ENCODE results near the gene NNMT.
A peak's percentile ranks its signal among the peaks of the same experiment; 100 is the strongest.

NNMT gene

GRCh38 chr11:114296605-114297372 is 590 bp downstream of the NNMT start:
- Histone ChIP-seq H3K4me3 (peak overlapping the region; percentile 60 to 64), H3K9me3 (peaks cover 0 to 8% (median 5%) of the 10 kb centered on the region in 3 donors), H3K36me3 (peaks cover 30 to 42% (median 35%) of the 10 kb centered on the region in 3 donors), H3K27me3 (no peaks in the 10 kb centered on the region), H3K27ac (peak overlapping the region; percentile 92 to 94), H3K4me1 (peaks cover 0 to 67% (median 29%) of the 10 kb centered on the region in 4 donors)
- intact Hi-C loops (cut with DNase I; ENCODE audit: low total_unique reads) = no loop called here
- no peak for TF ChIP-seq CTCF (IDR thresholded peaks at IDR 0.05)
- DNase-seq = no peak

DNA sequence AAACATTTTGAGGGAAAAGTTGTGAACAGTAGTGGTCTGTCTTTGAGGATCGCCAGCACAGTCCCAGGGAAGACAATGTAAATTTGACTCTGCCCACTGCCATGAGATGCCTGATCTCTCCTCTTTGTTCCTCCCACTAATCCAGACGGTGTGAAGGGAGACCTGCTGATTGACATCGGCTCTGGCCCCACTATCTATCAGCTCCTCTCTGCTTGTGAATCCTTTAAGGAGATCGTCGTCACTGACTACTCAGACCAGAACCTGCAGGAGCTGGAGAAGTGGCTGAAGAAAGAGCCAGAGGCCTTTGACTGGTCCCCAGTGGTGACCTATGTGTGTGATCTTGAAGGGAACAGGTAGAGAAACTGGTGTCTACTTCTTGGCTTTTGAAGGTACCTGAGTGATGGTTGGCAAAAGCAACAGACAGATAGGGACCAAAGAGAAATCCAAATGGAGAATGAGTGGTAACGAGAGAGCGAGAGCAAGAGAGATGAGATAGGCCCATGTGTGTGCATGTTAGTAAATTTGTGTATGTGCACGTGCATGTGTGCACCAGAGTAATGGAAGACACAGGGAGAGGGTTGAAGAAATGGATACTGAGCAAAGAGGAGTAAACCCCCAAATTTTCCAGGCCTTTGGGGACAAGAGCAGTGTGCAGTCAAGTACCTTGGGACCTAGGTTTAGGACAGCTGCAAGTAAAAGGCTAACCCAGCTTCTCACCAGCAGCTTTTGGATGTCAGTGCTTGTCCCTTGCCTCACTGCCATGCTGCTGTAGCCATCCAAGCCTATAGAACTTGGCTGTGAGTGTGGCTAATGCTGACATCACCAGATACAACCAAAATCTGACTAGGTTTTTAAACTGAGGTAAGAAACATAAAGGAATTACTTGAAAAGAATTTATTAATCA is 1.9 kb downstream of the NNMT start:
- Histone ChIP-seq H3K36me3 (peaks cover 40 to 55% (median 48%) of the 10 kb centered on the region in 3 donors), H3K4me3 (peak overlapping the region; percentile 60 to 64), H3K4me1 (peaks cover 0 to 60% (median 18%) of the 10 kb centered on the region in 4 donors), H3K9me3 (peaks cover 0 to 11% (median 7%) of the 10 kb centered on the region in 3 donors), H3K27me3 (no peaks in the 10 kb centered on the region), H3K27ac (peak overlapping the region; percentile 92 to 94)
- intact Hi-C loops (cut with DNase I; ENCODE audit: low total_unique reads) = no loop called here
- DNase-seq = no peak
- no peak for TF ChIP-seq CTCF (IDR thresholded peaks at IDR 0.05)

GRCh38 chr11:114298710-114299109 is 2.5 kb downstream of the NNMT start:
- Histone ChIP-seq H3K9me3 (peaks cover 0 to 11% (median 7%) of the 10 kb centered on the region in 3 donors), H3K27ac (peak overlapping the region; percentile 92 to 94), H3K36me3 (peaks cover 46 to 61% (median 54%) of the 10 kb centered on the region in 3 donors), H3K27me3 (no peaks in the 10 kb centered on the region), H3K4me1 (peaks cover 0 to 60% (median 14%) of the 10 kb centered on the region in 4 donors), H3K4me3 (peak overlapping the region; percentile 60 to 64)
- DNase-seq = no peak
- TF ChIP-seq CTCF (IDR thresholded peaks at IDR 0.05) = no peak
- intact Hi-C loops (cut with DNase I; ENCODE audit: low total_unique reads) = no loop called here

DNA sequence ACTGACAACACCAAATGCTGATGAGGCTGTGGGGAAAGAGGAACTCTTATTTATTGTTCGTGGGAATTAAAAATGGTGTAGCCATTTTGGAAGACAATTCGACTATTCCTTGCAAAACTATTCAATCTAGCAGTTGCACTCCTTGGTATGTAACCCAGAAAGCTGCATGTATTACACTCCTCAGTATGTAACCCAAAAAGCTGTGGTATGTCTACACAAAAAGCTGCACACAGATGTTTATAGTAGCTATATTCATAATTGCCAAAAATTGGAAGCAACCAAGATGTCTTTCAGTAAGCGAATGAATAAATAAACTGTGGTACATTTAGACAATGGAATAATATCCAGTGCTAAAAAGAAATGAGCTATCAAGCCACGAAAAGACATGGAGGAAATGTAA is 4.9 kb downstream of the NNMT start:
- no peak for DNase-seq
- peaks cover 0 to 53% (median 11%) of the 10 kb centered on the region in 4 donors for H3K4me1 ChIP-seq
- peaks cover 61 to 75% (median 65%) of the 10 kb centered on the region in 3 donors for H3K36me3 ChIP-seq
- peak overlapping the region in 1 of 2 donors; percentile 94 for H3K27ac ChIP-seq
- intact Hi-C loops (cut with DNase I; ENCODE audit: low total_unique reads) = loop anchor here (10.0 kb wide), 1 partner anchor 136 kb away; no protein-coding TSS in a partner anchor
- no peak for TF ChIP-seq CTCF (IDR thresholded peaks at IDR 0.05)
- no peaks in the 10 kb centered on the region for H3K27me3 ChIP-seq
- H3K4me3 ChIP-seq = peak overlapping the region; percentile 60 to 64
- H3K9me3 ChIP-seq = peaks cover 0 to 11% (median 7%) of the 10 kb centered on the region in 3 donors

- intact Hi-C loops (cut with DNase I; ENCODE audit: low total_unique reads) = loop anchor here (10.0 kb wide), 1 partner anchor 137 kb away; no protein-coding TSS in a partner anchor
- TF ChIP-seq CTCF (IDR thresholded peaks at IDR 0.05) = no peak
- Histone ChIP-seq H3K4me3 (peak overlapping the region; percentile 60 to 64), H3K27ac (no peak overlapping the region), H3K4me1 (peaks cover 0 to 61% (median 13%) of the 10 kb centered on the region in 4 donors), H3K36me3 (peaks cover 61 to 84% (median 65%) of the 10 kb centered on the region in 3 donors), H3K27me3 (no peaks in the 10 kb centered on the region), H3K9me3 (peaks cover 0 to 11% (median 7%) of the 10 kb centered on the region in 3 donors)
- no peak for DNase-seq
Observed at GRCh38 chr11:114301927-114302326, 5.7 kb downstream of the NNMT start.
